ENCODE measurements around the gene GRK1. TPM values are rescaled to one million over a fixed set of nuclear protein-coding genes. Genes with fewer than 3 reads are reported as not detected.
"Not testable (repeated sequence)": the region's sequence is repeated elsewhere in the genome, so short reads cannot be mapped to it uniquely, and the experiment has no call there.

Gene GRK1
- total RNA-seq, 1 donor from 2014 or later, result not detected

DNA sequence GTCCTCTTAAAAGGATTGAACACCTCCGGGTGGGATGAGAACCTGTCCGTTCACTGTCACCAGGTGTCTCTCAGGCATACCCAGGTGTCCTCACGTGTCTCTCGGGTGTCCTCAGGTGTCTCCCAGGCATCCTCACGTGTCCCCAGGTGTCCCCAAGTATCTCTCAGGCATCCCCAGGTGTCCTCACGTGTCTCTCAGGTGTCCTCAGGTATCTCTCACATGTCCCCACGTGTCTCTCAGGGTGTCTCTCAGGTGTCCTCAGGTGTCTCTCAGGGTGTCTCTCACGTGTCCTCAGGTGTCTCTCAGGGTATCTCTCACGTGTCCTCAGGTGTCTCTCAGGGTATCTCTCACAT lies 42.8 kb upstream of the GRK1 start:
- no peaks in the 10 kb centered on the region for H3K9me3 Mint-ChIP-seq (ENCODE audit: unreplicated experiment)
- no peak overlapping the region for H3K4me3 Mint-ChIP-seq (ENCODE audit: unreplicated experiment)
- Histone ChIP-seq H3K4me1 (ENCODE audit: insufficient read depth, low read length) (peaks cover 10% of the 10 kb centered on the region), H3K9me3 (ENCODE audit: insufficient read depth, low read depth, low read length) (no peaks in the 10 kb centered on the region), H3K9ac (ENCODE audit: low read length) (no peak overlapping the region), H3K27ac (ENCODE audit: low read depth, low read length) (no peak overlapping the region), H2AFZ (ENCODE audit: low read depth, low read length) (no peak overlapping the region), H4K20me1 (ENCODE audit: insufficient read depth, low read length) (peaks cover 72% of the 10 kb centered on the region), H3K27me3 (ENCODE audit: insufficient read depth, low read length) (no peaks in the 10 kb centered on the region), H3K36me3 (ENCODE audit: insufficient read depth, low read length) (peaks cover 2% of the 10 kb centered on the region), H3K4me2 (ENCODE audit: low read length) (no peak overlapping the region), H3K4me3 (ENCODE audit: insufficient read depth, low read depth, low read length) (no peak overlapping the region), H3K79me2 (ENCODE audit: insufficient read depth, low read length) (peaks cover 41% of the 10 kb centered on the region)
- TF ChIP-seq CTCF (IDR thresholded peaks at IDR 0.05; ENCODE audit: insufficient read depth, low read depth, low read length), result no peak
- H3K36me3 Mint-ChIP-seq (ENCODE audit: low read depth, unreplicated experiment), result peaks cover 20% of the 10 kb centered on the region
- H3K27ac Mint-ChIP-seq (ENCODE audit: unreplicated experiment), result no peak overlapping the region
- FAIRE-seq, result no peak
- H3K27me3 Mint-ChIP-seq (ENCODE audit: low read depth, unreplicated experiment), result no peaks in the 10 kb centered on the region
- H3K4me1 Mint-ChIP-seq (ENCODE audit: low read depth, unreplicated experiment), result peaks cover 6% of the 10 kb centered on the region
- DNase-seq (ENCODE audit: low read depth), result no peak

DNA sequence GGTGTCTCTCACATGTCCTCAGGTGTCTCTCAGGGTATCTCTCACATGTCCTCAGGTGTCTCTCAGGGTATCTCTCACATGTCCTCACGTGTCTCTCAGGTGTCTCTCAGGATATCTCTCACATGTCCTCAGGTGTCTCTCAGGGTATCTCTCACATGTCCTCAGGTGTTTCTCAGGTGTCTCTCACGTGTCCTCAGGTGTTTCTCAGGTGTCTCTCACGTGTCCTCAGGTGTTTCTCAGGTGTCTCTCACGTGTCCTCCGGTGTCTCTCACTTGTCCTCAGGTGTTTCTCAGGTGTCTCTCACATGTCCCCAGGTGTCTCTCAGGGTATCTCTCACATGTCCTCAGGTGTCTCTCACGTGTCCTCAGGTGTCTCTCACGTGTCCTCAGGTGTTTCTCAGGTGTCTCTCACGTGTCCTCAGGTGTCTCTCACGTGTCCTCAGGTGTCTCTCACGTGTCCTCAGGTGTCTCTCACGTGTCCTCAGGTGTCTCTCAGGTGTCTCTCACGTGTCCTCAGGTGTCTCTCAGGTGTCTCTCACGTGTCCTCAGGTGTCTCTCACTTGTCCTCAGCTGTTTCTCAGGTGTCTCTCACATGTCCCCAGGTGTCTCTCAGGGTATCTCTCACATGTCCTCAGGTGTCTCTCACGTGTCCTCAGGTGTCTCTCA lies 42.2 kb upstream of the GRK1 start:
- H2AFZ ChIP-seq (ENCODE audit: low read depth, low read length); H3K9me3 ChIP-seq (ENCODE audit: insufficient read depth, low read depth, low read length); FAIRE-seq; H3K27me3 ChIP-seq (ENCODE audit: insufficient read depth, low read length); H3K4me2 ChIP-seq (ENCODE audit: low read length); H3K27ac Mint-ChIP-seq (ENCODE audit: unreplicated experiment); H3K4me1 ChIP-seq (ENCODE audit: insufficient read depth, low read length); H3K9ac ChIP-seq (ENCODE audit: low read length); H3K27me3 Mint-ChIP-seq (ENCODE audit: low read depth, unreplicated experiment); H3K36me3 ChIP-seq (ENCODE audit: insufficient read depth, low read length); H3K4me1 Mint-ChIP-seq (ENCODE audit: low read depth, unreplicated experiment); H3K9me3 Mint-ChIP-seq (ENCODE audit: unreplicated experiment); H3K27ac ChIP-seq (ENCODE audit: low read depth, low read length); DNase-seq (ENCODE audit: low read depth); H3K4me3 Mint-ChIP-seq (ENCODE audit: unreplicated experiment); H3K4me3 ChIP-seq (ENCODE audit: insufficient read depth, low read depth, low read length): not testable (repeated sequence)
- peaks cover 74% of the 10 kb centered on the region for H4K20me1 ChIP-seq (ENCODE audit: insufficient read depth, low read length)
- H3K36me3 Mint-ChIP-seq (ENCODE audit: low read depth, unreplicated experiment), result peaks cover 20% of the 10 kb centered on the region
- peaks cover 42% of the 10 kb centered on the region for H3K79me2 ChIP-seq (ENCODE audit: insufficient read depth, low read length)

GRCh38 chr13:113625965-113626721 lies 40.9 kb upstream of the GRK1 start:
- Histone ChIP-seq H3K27me3 (ENCODE audit: insufficient read depth, low read length) (no peaks in the 10 kb centered on the region), H2AFZ (ENCODE audit: low read depth, low read length) (no peak overlapping the region), H3K79me2 (ENCODE audit: insufficient read depth, low read length) (peaks cover 46% of the 10 kb centered on the region), H3K4me3 (ENCODE audit: insufficient read depth, low read depth, low read length) (no peak overlapping the region), H3K9ac (ENCODE audit: low read length) (no peak overlapping the region), H3K9me3 (ENCODE audit: insufficient read depth, low read depth, low read length) (no peaks in the 10 kb centered on the region), H3K36me3 (ENCODE audit: insufficient read depth, low read length) (peaks cover 4% of the 10 kb centered on the region), H3K4me1 (ENCODE audit: insufficient read depth, low read length) (peaks cover 10% of the 10 kb centered on the region), H3K27ac (ENCODE audit: low read depth, low read length) (no peak overlapping the region), H3K4me2 (ENCODE audit: low read length) (peak overlapping the region; percentile 62), H4K20me1 (ENCODE audit: insufficient read depth, low read length) (peaks cover 80% of the 10 kb centered on the region)
- no peaks in the 10 kb centered on the region for H3K9me3 Mint-ChIP-seq (ENCODE audit: unreplicated experiment)
- H3K36me3 Mint-ChIP-seq (ENCODE audit: low read depth, unreplicated experiment), result peaks cover 20% of the 10 kb centered on the region
- no peak overlapping the region for H3K4me3 Mint-ChIP-seq (ENCODE audit: unreplicated experiment)
- peak overlapping the region; percentile 41 for H3K27ac Mint-ChIP-seq (ENCODE audit: unreplicated experiment)
- peaks cover 4% of the 10 kb centered on the region for H3K4me1 Mint-ChIP-seq (ENCODE audit: low read depth, unreplicated experiment)
- FAIRE-seq, result no peak
- TF ChIP-seq EZH2 (IDR thresholded peaks at IDR 0.05; ENCODE audit: insufficient read depth, low read length) (no peak), CTCF (IDR thresholded peaks at IDR 0.05; ENCODE audit: insufficient read depth, low read depth, low read length) (no peak)
- peak; percentile 54 for DNase-seq (ENCODE audit: low read depth)
- H3K27me3 Mint-ChIP-seq (ENCODE audit: low read depth, unreplicated experiment), result no peaks in the 10 kb centered on the region
